Trophoblast cell (in vitro differentiated cells and primary cell): ENCODE data around the gene GJD4. TPM values are rescaled to one million over a fixed set of nuclear protein-coding genes. Genes with fewer than 3 reads are reported as not detected.
A peak's percentile ranks its signal among the peaks of the same experiment; 100 is the strongest.

Source experiments
- DNase-seq, 2 donors: peaks; one replicate each; pipeline ENCODE4 v3.0.0-alpha.2; 2016
- H2AFZ ChIP-seq: 2 replicates; pipeline ENCODE4 v1.6.1; 2013; ENCODE audit warnings: low read length, moderate library complexity, mild to moderate bottlenecking; ENCODE audit not compliant: insufficient read depth, poor library complexity
- H2AK5ac ChIP-seq: 2 replicates; pipeline ENCODE4 v1.6.1; 2013; ENCODE audit warnings: mild to moderate bottlenecking, low read length
- H2BK120ac ChIP-seq: 2 replicates; pipeline ENCODE4 v1.6.1; 2013; ENCODE audit warnings: low read length, mild to moderate bottlenecking, moderate library complexity; ENCODE audit not compliant: insufficient read depth, poor library complexity
- H2BK12ac ChIP-seq: 2 replicates; pipeline ENCODE4 v1.6.1; 2013; ENCODE audit warnings: mild to moderate bottlenecking, low read length, moderate library complexity
- H2BK5ac ChIP-seq: 2 replicates; pipeline ENCODE4 v1.6.1; 2013; ENCODE audit warnings: low read length, low read depth, moderate library complexity, mild to moderate bottlenecking; ENCODE audit not compliant: poor library complexity
- H3K14ac ChIP-seq: 2 replicates; pipeline ENCODE4 v1.6.1; 2013; ENCODE audit warnings: mild to moderate bottlenecking, low read length
- H3K18ac ChIP-seq: 2 replicates; pipeline ENCODE4 v1.6.1; 2013; ENCODE audit warnings: mild to moderate bottlenecking, low read length
- H3K23ac ChIP-seq: 2 replicates; pipeline ENCODE4 v1.6.1; 2013; ENCODE audit warnings: low read length
- H3K27ac ChIP-seq: 2 replicates; pipeline ENCODE4 v1.5.1; 2013; ENCODE audit warnings: low read depth, mild to moderate bottlenecking, inconsistent platforms, low read length, moderate library complexity
- H3K27me3 ChIP-seq: 2 replicates; pipeline ENCODE4 v1.6.1; 2013; ENCODE audit warnings: inconsistent platforms, mild to moderate bottlenecking, low read length, moderate library complexity; ENCODE audit not compliant: insufficient read depth
- H3K36me3 ChIP-seq, 2 experiments: 1 replicate in 1 of 2; 2 replicates in 1 of 2; pipeline ENCODE4 v1.6.1; 2013; ENCODE audit warnings: low read length in 2 of 2, mild to moderate bottlenecking in 2 of 2, moderate library complexity in 1 of 2; ENCODE audit not compliant: insufficient read depth in 2 of 2, control insufficient read depth in 1 of 2
- H3K4ac ChIP-seq: 2 replicates; pipeline ENCODE4 v1.6.1; 2013; ENCODE audit warnings: low read depth, mild to moderate bottlenecking, low read length, moderate library complexity
- H3K4me1 ChIP-seq, 2 experiments: 1 replicate in 1 of 2; 2 replicates in 1 of 2; pipeline ENCODE4 v1.6.1; 2013; ENCODE audit warnings: low read length in 2 of 2, mild to moderate bottlenecking in 2 of 2, moderate library complexity in 1 of 2; ENCODE audit not compliant: insufficient read depth in 2 of 2, control insufficient read depth in 1 of 2
- H3K4me2 ChIP-seq: 2 replicates; pipeline ENCODE4 v1.6.1; 2013; ENCODE audit warnings: inconsistent platforms, mild to moderate bottlenecking, low read length, moderate library complexity
- H3K4me3 ChIP-seq: 2 replicates; pipeline ENCODE4 v1.5.1; 2013; ENCODE audit warnings: mild to moderate bottlenecking, low read depth, low read length, inconsistent platforms
- H3K79me1 ChIP-seq: one replicate; pipeline ENCODE4 v1.6.1; 2013; ENCODE audit warnings: low read length
- H3K79me2 ChIP-seq: 2 replicates; pipeline ENCODE4 v1.6.1; 2013; ENCODE audit warnings: low read length, mild to moderate bottlenecking; ENCODE audit not compliant: control insufficient read depth, insufficient read depth, poor library complexity
- H3K9ac ChIP-seq: 2 replicates; pipeline ENCODE4 v1.6.1; 2013; ENCODE audit warnings: mild to moderate bottlenecking, low read length
- H3K9me3 ChIP-seq: 2 replicates; pipeline ENCODE4 v1.6.1; 2013; ENCODE audit warnings: low read depth, mild to moderate bottlenecking, control low read depth, inconsistent platforms, low read length; ENCODE audit not compliant: insufficient read depth
- H4K12ac ChIP-seq: 2 replicates; pipeline ENCODE4 v1.6.1; 2013; ENCODE audit warnings: low read depth, mild to moderate bottlenecking, low read length, moderate library complexity
- H4K8ac ChIP-seq: 2 replicates; pipeline ENCODE4 v1.6.1; 2013; ENCODE audit warnings: low read depth, mild to moderate bottlenecking, low read length, moderate library complexity
- H4K91ac ChIP-seq: one replicate; pipeline ENCODE4 v1.6.1; 2013; ENCODE audit warnings: low read depth, mild to moderate bottlenecking, low read length, moderate library complexity
- WGBS: extraction: QIAGEN DNeasy Blood & Tissue Kit; methylation state at CpG from one replicate; pipeline ENCODE4 v1.1.7; 2013; ENCODE audit warnings: missing lambda C conversion rate; ENCODE audit not compliant: insufficient read length, insufficient coverage; ENCODE audit errors: extremely low coverage; 5-methylcytosine and 5-hydroxymethylcytosine counted together
- polyA plus RNA-seq: library from polyadenylated mRNA; stranded (reverse); fragments of 200-250 nt; gene quantifications from 2 replicates; pipeline ENCODE4 v1.2.3, GENCODE V29; 2013

Gene GJD4, protein sequence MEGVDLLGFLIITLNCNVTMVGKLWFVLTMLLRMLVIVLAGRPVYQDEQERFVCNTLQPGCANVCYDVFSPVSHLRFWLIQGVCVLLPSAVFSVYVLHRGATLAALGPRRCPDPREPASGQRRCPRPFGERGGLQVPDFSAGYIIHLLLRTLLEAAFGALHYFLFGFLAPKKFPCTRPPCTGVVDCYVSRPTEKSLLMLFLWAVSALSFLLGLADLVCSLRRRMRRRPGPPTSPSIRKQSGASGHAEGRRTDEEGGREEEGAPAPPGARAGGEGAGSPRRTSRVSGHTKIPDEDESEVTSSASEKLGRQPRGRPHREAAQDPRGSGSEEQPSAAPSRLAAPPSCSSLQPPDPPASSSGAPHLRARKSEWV
- 0.04 and 0.05 TPM in 2 replicates for polyA plus RNA-seq

DNA sequence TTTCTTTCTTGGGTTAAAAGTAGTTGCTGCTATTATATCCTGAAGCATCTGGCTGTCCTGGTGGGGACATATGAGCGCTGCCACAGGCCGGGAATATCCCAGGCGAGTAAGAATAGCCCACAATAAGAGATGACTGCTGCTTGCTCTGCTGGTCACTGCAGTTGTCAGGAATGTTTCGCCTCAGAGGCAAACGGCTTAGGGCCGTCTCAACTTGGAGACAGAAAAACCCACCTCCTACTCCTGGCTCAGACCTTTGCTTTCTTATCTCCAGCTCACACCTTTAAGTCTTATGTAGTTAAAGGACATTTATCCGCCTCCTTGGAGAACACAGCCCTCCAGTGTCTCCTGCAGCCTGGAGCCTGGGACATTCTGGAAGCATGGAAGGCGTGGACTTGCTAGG lies at the start of gene GJD4:
Gene GJD4 (plus strand): TSS at position 151 of the 400 bp plus-strand sequence. CDS start 227 bp downstream, at position 378.
- no peak within 1 kb of the TSS for H2BK120ac ChIP-seq
- peaks cover 2% of the 10 kb centered on the region for H3K9me3 ChIP-seq
- no peak within 1 kb of the TSS for H2BK12ac ChIP-seq
- no peaks in the 10 kb centered on the region for H3K79me2 ChIP-seq
- no peak within 1 kb of the TSS for H3K27ac ChIP-seq
- no peak within 1 kb of the TSS for H4K12ac ChIP-seq
- no CpG with 5 or more reads among the region's 8 CpGs for WGBS
- H2AK5ac ChIP-seq: no peak within 1 kb of the TSS
- no peak within 1 kb of the TSS for H3K18ac ChIP-seq
- no peak within 1 kb of the TSS for H2BK5ac ChIP-seq
- no peaks in the 10 kb centered on the region for H3K79me1 ChIP-seq
- DNase-seq: no peak
- H3K9ac ChIP-seq: no peak within 1 kb of the TSS
- H3K36me3 ChIP-seq: no peaks in the 10 kb centered on the region
- no peaks in the 10 kb centered on the region for H3K4me1 ChIP-seq
- no peak within 1 kb of the TSS for H3K4me3 ChIP-seq
- H3K4ac ChIP-seq: no peak within 1 kb of the TSS
- no peak within 1 kb of the TSS for H3K14ac ChIP-seq
- H3K27me3 ChIP-seq: no peaks in the 10 kb centered on the region
- no peak within 1 kb of the TSS for H4K8ac ChIP-seq
- no peak within 1 kb of the TSS for H2AFZ ChIP-seq
- H3K4me2 ChIP-seq: no peak within 1 kb of the TSS
- no peak within 1 kb of the TSS for H3K23ac ChIP-seq
- no peak within 1 kb of the TSS for H4K91ac ChIP-seq

DNA sequence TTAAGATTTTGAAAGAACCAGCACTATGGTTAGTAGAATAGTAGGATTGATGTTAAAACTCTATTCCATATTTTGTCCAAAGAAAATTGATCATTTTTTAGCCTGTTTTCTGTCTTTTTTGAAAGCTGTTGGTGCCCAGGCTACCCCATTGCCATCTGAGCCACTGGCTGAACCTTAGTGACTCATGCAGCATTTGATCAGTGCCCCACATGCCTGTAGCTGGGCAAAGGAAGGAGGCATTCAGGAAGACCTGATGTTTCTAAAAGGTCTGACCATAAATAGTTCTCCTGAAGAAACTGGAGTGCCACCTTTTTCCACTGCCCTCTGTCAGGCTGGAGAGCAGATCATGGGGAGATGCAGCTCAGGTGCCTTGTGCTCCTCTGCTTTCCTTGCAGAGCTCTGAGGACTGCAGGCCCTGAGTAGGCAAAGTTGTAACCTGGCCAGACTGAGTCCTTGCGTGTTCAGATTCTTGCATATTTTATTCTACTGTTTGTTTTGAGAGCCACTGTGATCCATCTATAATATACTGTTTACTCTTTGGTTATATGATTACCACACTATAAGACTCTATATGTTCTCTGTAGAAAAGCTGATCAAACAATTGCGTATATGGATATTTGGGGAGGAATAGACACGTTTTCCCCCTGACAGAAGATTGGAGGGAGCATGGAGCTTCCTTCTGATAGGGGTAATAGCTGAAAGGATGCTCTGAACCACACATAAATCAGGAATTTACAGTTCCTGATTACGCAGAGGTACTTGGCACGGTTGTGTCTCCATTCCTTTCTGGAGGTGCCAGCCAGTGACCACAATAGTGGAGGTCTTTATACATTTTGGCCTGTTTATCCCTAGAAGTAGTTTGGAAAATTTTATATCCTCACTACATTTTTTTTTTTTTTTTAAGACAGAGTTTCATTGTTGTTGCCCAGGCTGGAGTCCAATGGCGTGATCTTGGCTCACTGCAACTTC lies 48.9 kb upstream of the GJD4 start:
- Histone ChIP-seq H2BK5ac (no peak overlapping the region), H3K4me3 (no peak overlapping the region), H3K79me1 (peaks cover 4% of the 10 kb centered on the region), H2BK12ac (no peak overlapping the region), H3K79me2 (no peaks in the 10 kb centered on the region), H3K18ac (no peak overlapping the region), H3K4ac (no peak overlapping the region), H3K14ac (no peak overlapping the region), H3K27ac (no peak overlapping the region), H3K9me3 (no peaks in the 10 kb centered on the region), H2BK120ac (no peak overlapping the region), H3K4me1 (peaks cover 7 to 12% of the 10 kb centered on the region in 2 experiments), H2AFZ (no peak overlapping the region), H2AK5ac (no peak overlapping the region), H3K4me2 (no peak overlapping the region), H3K9ac (no peak overlapping the region), H3K23ac (no peak overlapping the region), H4K91ac (no peak overlapping the region), H4K8ac (no peak overlapping the region), H3K36me3 (peaks cover 0 to 2% of the 10 kb centered on the region in 2 experiments), H3K27me3 (no peaks in the 10 kb centered on the region), H4K12ac (no peak overlapping the region)
- no peak for DNase-seq
- WGBS: no CpG with 5 or more reads among the region's 6 CpGs

DNA sequence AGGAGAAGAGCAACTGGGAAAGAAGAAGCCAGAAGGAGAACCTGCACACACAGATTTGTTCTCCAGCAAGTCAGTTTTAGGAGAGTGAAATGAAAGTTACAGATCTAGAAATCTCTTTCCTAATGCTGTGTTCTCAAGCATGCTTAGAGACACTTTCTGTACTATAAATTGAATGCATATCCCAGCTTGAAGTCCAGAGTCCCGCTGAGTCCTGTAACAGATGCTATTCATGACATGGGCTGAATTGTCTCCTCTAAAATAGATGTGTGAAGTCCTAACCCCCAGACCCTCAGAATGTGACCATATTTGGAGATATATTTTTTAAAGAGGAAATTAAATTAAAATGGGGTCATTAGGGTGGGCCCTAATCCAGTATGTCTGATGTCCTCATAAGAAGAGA lies 46.9 kb upstream of the GJD4 start:
- Histone ChIP-seq H2BK5ac (no peak overlapping the region), H3K4ac (no peak overlapping the region), H3K79me2 (no peaks in the 10 kb centered on the region), H3K9ac (no peak overlapping the region), H2AK5ac (no peak overlapping the region), H2BK12ac (no peak overlapping the region), H3K18ac (no peak overlapping the region), H3K36me3 (peaks cover 0 to 5% of the 10 kb centered on the region in 2 experiments), H3K4me2 (no peak overlapping the region), H3K27me3 (no peaks in the 10 kb centered on the region), H4K12ac (no peak overlapping the region), H3K79me1 (peaks cover 4% of the 10 kb centered on the region), H2BK120ac (no peak overlapping the region), H3K27ac (no peak overlapping the region), H4K91ac (no peak overlapping the region), H2AFZ (no peak overlapping the region), H3K4me3 (no peak overlapping the region), H3K14ac (no peak overlapping the region), H3K23ac (no peak overlapping the region), H4K8ac (no peak overlapping the region), H3K9me3 (no peaks in the 10 kb centered on the region), H3K4me1 (peaks cover 7 to 8% of the 10 kb centered on the region in 2 experiments)
- no CpG with 5 or more reads among the region's 1 CpG for WGBS
- no peak for DNase-seq

DNA sequence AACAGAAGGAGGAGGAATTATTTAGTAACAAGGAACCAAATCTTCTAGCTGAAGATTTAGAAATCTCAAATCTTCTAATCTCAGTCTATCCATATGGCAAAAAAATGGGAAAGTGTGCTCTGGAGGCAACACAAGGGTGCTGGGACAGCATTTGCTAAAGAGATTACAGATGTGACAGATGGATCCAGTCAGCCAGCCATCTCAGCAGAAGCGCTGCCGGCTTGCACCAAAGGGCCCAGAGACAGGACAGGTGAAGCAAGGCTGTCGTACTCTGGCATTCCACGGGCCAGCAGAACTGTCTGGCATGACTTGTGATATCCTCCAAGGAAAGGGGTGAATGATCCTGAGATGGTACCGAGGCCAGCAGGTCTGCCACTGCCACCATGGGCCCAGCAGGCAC lies 45.7 kb upstream of the GJD4 start:
- no peak overlapping the region for H3K14ac ChIP-seq
- no peaks in the 10 kb centered on the region for H3K79me2 ChIP-seq
- peaks cover 0 to 3% of the 10 kb centered on the region in 2 experiments for H3K36me3 ChIP-seq
- peak in 1 of 2 donors; percentile 26 for DNase-seq
- H3K9me3 ChIP-seq: no peaks in the 10 kb centered on the region
- no CpG with 5 or more reads among the region's 5 CpGs for WGBS
- no peak overlapping the region for H2BK5ac ChIP-seq
- no peak overlapping the region for H3K23ac ChIP-seq
- no peak overlapping the region for H3K4me3 ChIP-seq
- no peaks in the 10 kb centered on the region for H3K27me3 ChIP-seq
- peaks cover 2% of the 10 kb centered on the region in 2 experiments for H3K4me1 ChIP-seq
- no peak overlapping the region for H3K9ac ChIP-seq
- no peaks in the 10 kb centered on the region for H3K79me1 ChIP-seq
- H3K4me2 ChIP-seq: no peak overlapping the region
- H2BK12ac ChIP-seq: no peak overlapping the region
- H2AK5ac ChIP-seq: no peak overlapping the region
- no peak overlapping the region for H3K4ac ChIP-seq
- no peak overlapping the region for H4K91ac ChIP-seq
- H3K18ac ChIP-seq: no peak overlapping the region
- H4K12ac ChIP-seq: no peak overlapping the region
- H3K27ac ChIP-seq: no peak overlapping the region
- no peak overlapping the region for H2BK120ac ChIP-seq
- no peak overlapping the region for H2AFZ ChIP-seq
- H4K8ac ChIP-seq: no peak overlapping the region
